ENCODE measurements around the gene ARHGEF16. TPM values are rescaled to one million over a fixed set of nuclear protein-coding genes. Genes with fewer than 3 reads are reported as not detected.

The ARHGEF16 gene
- total RNA-seq, 2 experiments from 2014 or later, result 0.11 to 0.22 TPM

DNA sequence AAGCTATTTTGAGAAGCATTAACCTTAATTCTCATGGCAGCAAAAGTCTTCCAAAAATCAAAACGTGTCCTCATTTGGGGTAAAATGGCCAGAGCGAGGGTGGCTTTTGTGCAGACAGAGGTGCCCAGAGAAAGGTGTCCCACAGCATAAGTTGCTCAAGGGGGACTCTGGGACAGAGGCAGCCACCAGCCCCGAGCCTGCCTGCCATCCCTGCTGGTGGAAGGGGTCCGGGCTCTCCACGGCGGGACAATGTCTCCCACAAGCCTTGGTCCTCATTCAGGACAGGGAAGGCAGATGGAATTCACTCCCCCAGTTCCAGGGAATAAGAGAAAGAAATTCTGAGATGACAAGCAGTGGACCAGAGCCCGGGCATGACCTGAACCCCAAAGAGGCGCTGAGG is 12.6 kb upstream of the ARHGEF16 start:
- CTCF ChIA-PET, result no interaction called here
- no peak overlapping the region for H3K27ac Mint-ChIP-seq
- intact Hi-C loops (cut with DNase I, micrococcal nuclease), result no loop called here
- TF ChIP-seq CTCF (IDR thresholded peaks at IDR 0.05), result no peak
- Histone ChIP-seq H3K27ac (ENCODE audit: low read depth in 1 of 2, low read length in 2 of 2) (no peak overlapping the region), H3K4me1 (ENCODE audit: insufficient read depth, low read length) (no peaks in the 10 kb centered on the region), H3K36me3 (ENCODE audit: insufficient read depth, low read length) (no peaks in the 10 kb centered on the region), H3K4me3 (ENCODE audit: low read length) (no peak overlapping the region), H3K27me3 (ENCODE audit: control insufficient read depth in 1 of 2, insufficient read depth in 2 of 2, low read length in 2 of 2) (peaks cover 3 to 11% of the 10 kb centered on the region in 2 experiments), H3K9me3 (ENCODE audit: control insufficient read depth in 1 of 2, insufficient read depth in 1 of 2, low read length in 2 of 2) (peaks cover 0 to 18% of the 10 kb centered on the region in 2 experiments)
- H3K4me1 Mint-ChIP-seq (ENCODE audit: low read depth), result no peaks in the 10 kb centered on the region
- H3K36me3 Mint-ChIP-seq (ENCODE audit: low read depth), result no peaks in the 10 kb centered on the region
- peaks cover 11% of the 10 kb centered on the region for H3K27me3 Mint-ChIP-seq
- POLR2A ChIA-PET, result no interaction called here
- DNase-seq (no peak), ATAC-seq (ENCODE audit: poor library complexity) (no peak)
- H3K9me3 Mint-ChIP-seq, result no peaks in the 10 kb centered on the region
- no peak overlapping the region for H3K4me3 Mint-ChIP-seq

- Histone ChIP-seq H3K4me3 (ENCODE audit: low read length) (no peak overlapping the region), H3K27me3 (ENCODE audit: control insufficient read depth in 1 of 2, insufficient read depth in 2 of 2, low read length in 2 of 2) (peaks cover 3 to 11% of the 10 kb centered on the region in 2 experiments), H3K4me1 (ENCODE audit: insufficient read depth, low read length) (no peaks in the 10 kb centered on the region), H3K9me3 (ENCODE audit: control insufficient read depth in 1 of 2, insufficient read depth in 1 of 2, low read length in 2 of 2) (peaks cover 0 to 18% of the 10 kb centered on the region in 2 experiments), H3K36me3 (ENCODE audit: insufficient read depth, low read length) (no peaks in the 10 kb centered on the region), H3K27ac (ENCODE audit: low read depth in 1 of 2, low read length in 2 of 2) (no peak overlapping the region)
- Mint-ChIP-seq H3K9me3 (no peaks in the 10 kb centered on the region), H3K4me1 (ENCODE audit: low read depth) (no peaks in the 10 kb centered on the region), H3K27me3 (peaks cover 11% of the 10 kb centered on the region), H3K36me3 (ENCODE audit: low read depth) (no peaks in the 10 kb centered on the region), H3K4me3 (no peak overlapping the region), H3K27ac (no peak overlapping the region)
- CTCF ChIA-PET, result no interaction called here
- no peak for ATAC-seq (ENCODE audit: poor library complexity)
- intact Hi-C loops (cut with DNase I, micrococcal nuclease), result no loop called here
- no peak for DNase-seq
- POLR2A ChIA-PET, result no interaction called here
- no peak for TF ChIP-seq CTCF (IDR thresholded peaks at IDR 0.05)
Observed at GRCh38 chr1:3442331-3442730, 12.1 kb upstream of the ARHGEF16 start.

DNA sequence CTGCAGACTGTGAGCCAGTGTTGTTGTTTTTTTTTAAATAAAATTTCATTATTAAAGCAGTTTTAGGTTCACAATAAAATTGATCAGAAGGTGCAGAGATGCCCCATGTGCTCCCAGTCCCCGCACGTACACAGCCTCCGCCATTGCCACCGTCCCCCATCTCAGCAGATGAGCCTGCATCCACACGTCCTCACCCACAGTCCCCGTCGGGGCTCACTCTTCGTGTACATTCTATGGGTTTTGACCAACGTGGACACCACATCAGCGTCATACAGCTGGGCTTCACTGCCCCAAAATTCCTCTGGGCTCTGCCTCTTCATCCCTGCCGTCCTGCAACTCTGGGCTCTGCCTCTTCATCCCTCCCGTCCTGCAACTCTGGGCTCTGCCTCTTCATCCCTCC is 11.6 kb upstream of the ARHGEF16 start:
- Mint-ChIP-seq H3K9me3 (no peaks in the 10 kb centered on the region), H3K4me3 (no peak overlapping the region), H3K27me3 (peaks cover 11% of the 10 kb centered on the region), H3K4me1 (ENCODE audit: low read depth) (no peaks in the 10 kb centered on the region), H3K27ac (no peak overlapping the region), H3K36me3 (ENCODE audit: low read depth) (no peaks in the 10 kb centered on the region)
- ChIA-PET CTCF (no interaction called here), POLR2A (no interaction called here)
- H3K9me3 ChIP-seq (ENCODE audit: control insufficient read depth in 1 of 2, insufficient read depth in 1 of 2, low read length in 2 of 2), result peaks cover 0 to 18% of the 10 kb centered on the region in 2 experiments
- no peak for DNase-seq
- H3K36me3 ChIP-seq (ENCODE audit: insufficient read depth, low read length), result no peaks in the 10 kb centered on the region
- H3K4me1 ChIP-seq (ENCODE audit: insufficient read depth, low read length), result no peaks in the 10 kb centered on the region
- ATAC-seq (ENCODE audit: poor library complexity), result no peak
- peaks cover 3 to 11% of the 10 kb centered on the region in 2 experiments for H3K27me3 ChIP-seq (ENCODE audit: control insufficient read depth in 1 of 2, insufficient read depth in 2 of 2, low read length in 2 of 2)
- no peak overlapping the region for H3K4me3 ChIP-seq (ENCODE audit: low read length)
- intact Hi-C loops (cut with DNase I, micrococcal nuclease), result no loop called here
- TF ChIP-seq CTCF (IDR thresholded peaks at IDR 0.05), result no peak
- no peak overlapping the region for H3K27ac ChIP-seq (ENCODE audit: low read depth in 1 of 2, low read length in 2 of 2)

Data from CD4-positive, alpha-beta T cell (primary cell).